VCaP (cell line): ENCODE results near the gene STAP2.

Experiments
- H3K27ac ChIP-seq: fragments of 450-650 bp; 2 replicates; pipeline ENCODE4 v1.5.1; 2017
- CTCF ChIP-seq: fragments of 450-650 bp; conservative IDR thresholded peaks from 2 replicates; pipeline ENCODE4 v1.5.1; 2017; ENCODE audit warnings: mild to moderate bottlenecking, moderate library complexity

STAP2 gene

GRCh38 chr19:4373013-4373367 lies 34.4 kb upstream of the STAP2 start:
- H3K27ac ChIP-seq = no peak overlapping the region
- no peak for TF ChIP-seq CTCF

GRCh38 chr19:4372165-4373012 lies 33.8 kb upstream of the STAP2 start:
- TF ChIP-seq CTCF = no peak
- no peak overlapping the region for H3K27ac ChIP-seq

GRCh38 chr19:4371247-4372164 lies 32.9 kb upstream of the STAP2 start:
- no peak overlapping the region for H3K27ac ChIP-seq
- no peak for TF ChIP-seq CTCF

GRCh38 chr19:4370418-4371041 lies 31.9 kb upstream of the STAP2 start:
- no peak for TF ChIP-seq CTCF
- no peak overlapping the region for H3K27ac ChIP-seq

- TF ChIP-seq CTCF = peak; percentile 37
These were observed 31.2 kb upstream of the STAP2 start for GRCh38 chr19:4369888-4370260.

GRCh38 chr19:4369109-4369887 lies 30.7 kb upstream of the STAP2 start:
- no peak for TF ChIP-seq CTCF
- no peak overlapping the region for H3K27ac ChIP-seq

More at GRCh38 chr19:4369888-4370260, 31.2 kb upstream of the STAP2 start:
- H3K27ac ChIP-seq = no peak overlapping the region
